Caco-2 (cell line): ENCODE measurements around the gene GUCA2A. TPM values are rescaled to one million over a fixed set of nuclear protein-coding genes. Genes with fewer than 3 reads are reported as not detected.

ENCODE experiments used
- BruUV-seq: library from RNA; stranded (reverse); fragments of 400-500 nt; replicated peaks from 2 replicates; lab custom pipeline; 2021; lab: Mats Ljungman, UMichigan
- CTCF ChIA-PET: fragments of 300-600 bp; sonication (Branson Sonifier 250); formaldehyde crosslinking; loops from one replicate; lab custom pipeline; 2022; ENCODE audit warnings: antibody characterized with exemption; lab: Charles Lee
- POLR2A ChIA-PET: fragments of 300-600 bp; sonication (Branson Sonifier 250); formaldehyde crosslinking; loops from one replicate; lab custom pipeline; 2022; ENCODE audit warnings: antibody characterized with exemption; lab: Charles Lee
- DNase-seq, 2 experiments: peaks; one replicate each; pipeline versions ENCODE4 v3.0.0 to v3.0.0-alpha.2; 2020 to 2022
- H3K27me3 ChIP-seq: replicated peaks from 2 replicates; pipeline ENCODE4 v1.6.0; 2011; ENCODE audit warnings: low read length; ENCODE audit not compliant: control insufficient read depth, insufficient read depth
- H3K36me3 ChIP-seq: 2 replicates; pipeline ENCODE4 v1.5.1; 2011; ENCODE audit warnings: low read length; ENCODE audit not compliant: control insufficient read depth, insufficient read depth
- H3K4me1 ChIP-seq: fragments of 250-450 bp; sonication (Bioruptor Pico); 2 replicates; pipeline ENCODE4 v1.5.1; 2020; ENCODE audit warnings: mild to moderate bottlenecking
- H3K4me3 ChIP-seq: 2 replicates; pipeline ENCODE4 v1.5.1; 2011; ENCODE audit warnings: low read depth, mild to moderate bottlenecking, control low read depth, low read length
- H3K9me3 ChIP-seq: fragments of 250-450 bp; sonication (Bioruptor Pico); 2 replicates; pipeline ENCODE4 v1.5.1; 2020; ENCODE audit warnings: mild to moderate bottlenecking, moderate library complexity
- H3K27ac Mint-ChIP-seq: one replicate; pipeline ENCODE4 v1.8.0; 2022; ENCODE audit warnings: mixed read lengths; ENCODE audit not compliant: unreplicated experiment
- H3K27me3 Mint-ChIP-seq: one replicate; pipeline ENCODE4 v1.8.0; 2022; ENCODE audit warnings: mixed read lengths; ENCODE audit not compliant: insufficient read depth, unreplicated experiment
- H3K36me3 Mint-ChIP-seq: one replicate; pipeline ENCODE4 v1.8.0; 2022; ENCODE audit warnings: mild to moderate bottlenecking, mixed read lengths; ENCODE audit not compliant: insufficient read depth, unreplicated experiment
- H3K4me1 Mint-ChIP-seq: one replicate; pipeline ENCODE4 v1.8.0; 2022; ENCODE audit warnings: low read depth, mixed read lengths; ENCODE audit not compliant: unreplicated experiment
- H3K4me3 Mint-ChIP-seq: one replicate; pipeline ENCODE4 v1.8.0; 2022; ENCODE audit warnings: mild to moderate bottlenecking, moderate library complexity, mixed read lengths; ENCODE audit not compliant: unreplicated experiment
- H3K9me3 Mint-ChIP-seq: one replicate; pipeline ENCODE4 v1.8.0; 2022; ENCODE audit warnings: mixed read lengths; ENCODE audit not compliant: unreplicated experiment
- intact Hi-C: fragments of 100-400 bp; cut with micrococcal nuclease; formaldehyde crosslinking; loops from one replicate; pipeline ENCODE4 v1.10.0; 2022; ENCODE audit not compliant: unreplicated experiment
- total RNA-seq: library from RNA; stranded (reverse); gene quantifications from 2 replicates; pipeline ENCODE4 v1.2.3, GENCODE V29; 2022
- TF ChIP-seq, protein P1 (sequence below), 2 experiments: fragments of 200-600 bp in 1 of 2; IDR thresholded peaks; 1 replicate in 1 of 2; 2 replicates in 1 of 2; pipeline versions ENCODE4 v1.5.1 to v1.8.0; 2011 to 2022; ENCODE audit warnings: antibody characterized with exemption in 1 of 2, control low read depth in 1 of 2, inconsistent platforms in 1 of 2, low read depth in 1 of 2, low read length in 1 of 2, mild to moderate bottlenecking in 1 of 2, moderate library complexity in 1 of 2; ENCODE audit not compliant: insufficient read depth in 1 of 2, severe bottlenecking in 1 of 2, unreplicated experiment in 1 of 2

Gene GUCA2A
- total RNA-seq, 1 experiment from 2014 or later: 28.8 TPM

- Histone ChIP-seq H3K9me3 (peaks cover 3% of the 10 kb centered on the region; the same call in 1 of the 2 replicates), H3K4me1 (peaks cover 15% of the 10 kb centered on the region), H3K36me3 (no peaks in the 10 kb centered on the region), H3K4me3 (no peak overlapping the region), H3K27me3 (no peaks in the 10 kb centered on the region)
- DNase-seq: no peak
- Mint-ChIP-seq H3K27me3 (no peaks in the 10 kb centered on the region), H3K4me1 (peaks cover 7% of the 10 kb centered on the region), H3K4me3 (no peak overlapping the region), H3K9me3 (no peaks in the 10 kb centered on the region), H3K27ac (no peak overlapping the region), H3K36me3 (peaks cover 6% of the 10 kb centered on the region)
- no TSS peak for BruUV-seq
- POLR2A ChIA-PET: no interaction called here
- intact Hi-C loops: no loop called here
- TF ChIP-seq, protein P1, sequence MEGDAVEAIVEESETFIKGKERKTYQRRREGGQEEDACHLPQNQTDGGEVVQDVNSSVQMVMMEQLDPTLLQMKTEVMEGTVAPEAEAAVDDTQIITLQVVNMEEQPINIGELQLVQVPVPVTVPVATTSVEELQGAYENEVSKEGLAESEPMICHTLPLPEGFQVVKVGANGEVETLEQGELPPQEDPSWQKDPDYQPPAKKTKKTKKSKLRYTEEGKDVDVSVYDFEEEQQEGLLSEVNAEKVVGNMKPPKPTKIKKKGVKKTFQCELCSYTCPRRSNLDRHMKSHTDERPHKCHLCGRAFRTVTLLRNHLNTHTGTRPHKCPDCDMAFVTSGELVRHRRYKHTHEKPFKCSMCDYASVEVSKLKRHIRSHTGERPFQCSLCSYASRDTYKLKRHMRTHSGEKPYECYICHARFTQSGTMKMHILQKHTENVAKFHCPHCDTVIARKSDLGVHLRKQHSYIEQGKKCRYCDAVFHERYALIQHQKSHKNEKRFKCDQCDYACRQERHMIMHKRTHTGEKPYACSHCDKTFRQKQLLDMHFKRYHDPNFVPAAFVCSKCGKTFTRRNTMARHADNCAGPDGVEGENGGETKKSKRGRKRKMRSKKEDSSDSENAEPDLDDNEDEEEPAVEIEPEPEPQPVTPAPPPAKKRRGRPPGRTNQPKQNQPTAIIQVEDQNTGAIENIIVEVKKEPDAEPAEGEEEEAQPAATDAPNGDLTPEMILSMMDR (IDR thresholded peaks at IDR 0.05; ENCODE audit: insufficient read depth in 1 of 2, low read depth in 1 of 2, low read length in 1 of 2, severe bottlenecking in 1 of 2, unreplicated experiment in 1 of 2): no peak
- CTCF ChIA-PET: no interaction called here
Measured at GRCh38 chr1:42155362-42155761, 9.2 kb downstream of the GUCA2A start.

DNA sequence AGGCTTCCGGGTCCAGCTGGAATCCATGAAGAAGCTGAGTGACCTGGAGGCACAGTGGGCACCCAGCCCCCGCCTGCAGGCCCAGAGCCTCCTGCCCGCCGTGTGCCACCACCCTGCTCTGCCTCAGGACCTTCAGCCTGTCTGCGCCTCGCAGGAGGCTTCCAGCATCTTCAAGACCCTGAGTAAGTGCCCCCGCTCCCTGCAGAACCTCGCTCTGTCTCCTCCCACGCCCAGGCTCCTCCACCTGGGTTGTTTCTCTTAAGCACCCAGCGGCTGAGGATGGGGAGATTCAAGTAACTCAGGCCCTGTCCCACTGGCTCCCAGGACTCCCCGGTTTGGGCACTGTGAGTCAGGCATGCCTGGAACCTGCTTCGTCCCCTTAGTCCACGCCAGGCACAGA is 9.9 kb downstream of the GUCA2A start:
- intact Hi-C loops: no loop called here
- peaks cover 3% of the 10 kb centered on the region for H3K27me3 Mint-ChIP-seq
- POLR2A ChIA-PET: no interaction called here

DNA sequence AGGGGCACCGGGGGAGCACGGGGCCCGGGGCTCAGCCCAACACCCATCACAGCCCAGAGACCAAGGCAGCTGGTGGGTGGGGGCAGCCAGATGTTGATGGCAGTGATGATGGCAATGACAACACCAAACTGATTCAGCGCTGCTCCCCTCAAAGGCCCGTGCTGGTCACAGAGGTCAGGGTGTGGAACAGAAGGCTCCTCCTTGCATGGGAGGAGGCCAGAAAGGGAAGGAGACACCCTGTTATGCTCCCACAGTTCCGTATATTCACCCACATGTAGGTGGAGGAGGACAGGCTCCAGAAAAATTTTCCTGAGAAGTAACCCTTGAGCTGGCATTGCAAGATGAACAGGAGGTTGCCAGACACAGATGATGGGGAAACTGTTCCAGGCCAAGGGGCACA is 10.9 kb downstream of the GUCA2A start:
- H3K4me3 ChIP-seq: no peak overlapping the region
- no peak for DNase-seq
- TF ChIP-seq, protein P1 (IDR thresholded peaks at IDR 0.05; ENCODE audit: insufficient read depth in 1 of 2, low read depth in 1 of 2, low read length in 1 of 2, severe bottlenecking in 1 of 2, unreplicated experiment in 1 of 2): no peak
- H3K27ac Mint-ChIP-seq: no peak overlapping the region
- H3K4me1 ChIP-seq: peaks cover 15% of the 10 kb centered on the region
- H3K27me3 Mint-ChIP-seq: peaks cover 3% of the 10 kb centered on the region
- intact Hi-C loops: no loop called here
- H3K9me3 ChIP-seq: no peaks in the 10 kb centered on the region
- H3K36me3 Mint-ChIP-seq: peaks cover 6% of the 10 kb centered on the region
- no TSS peak for BruUV-seq
- no peaks in the 10 kb centered on the region for H3K4me1 Mint-ChIP-seq
- no peaks in the 10 kb centered on the region for H3K27me3 ChIP-seq
- ChIA-PET CTCF (no interaction called here), POLR2A (no interaction called here)
- H3K9me3 Mint-ChIP-seq: no peaks in the 10 kb centered on the region
- no peaks in the 10 kb centered on the region for H3K36me3 ChIP-seq
- H3K4me3 Mint-ChIP-seq: no peak overlapping the region

More for the DNA sequence above, 9.9 kb downstream of the GUCA2A start:
- no TSS peak for BruUV-seq
- no peak for DNase-seq
- CTCF ChIA-PET: no interaction called here
- Mint-ChIP-seq H3K4me1 (peaks cover 5% of the 10 kb centered on the region), H3K9me3 (no peaks in the 10 kb centered on the region), H3K27ac (no peak overlapping the region), H3K36me3 (peaks cover 6% of the 10 kb centered on the region), H3K4me3 (no peak overlapping the region)
- Histone ChIP-seq H3K27me3 (no peaks in the 10 kb centered on the region), H3K36me3 (no peaks in the 10 kb centered on the region), H3K4me3 (no peak overlapping the region), H3K9me3 (no peaks in the 10 kb centered on the region), H3K4me1 (peaks cover 15% of the 10 kb centered on the region)
- TF ChIP-seq, protein P1 (IDR thresholded peaks at IDR 0.05; ENCODE audit: insufficient read depth in 1 of 2, low read depth in 1 of 2, low read length in 1 of 2, severe bottlenecking in 1 of 2, unreplicated experiment in 1 of 2): no peak
